GM18505 (cell line): ENCODE results near the gene TSC22D3.
"Not testable (repeated sequence)": the region's sequence is repeated elsewhere in the genome, so short reads cannot be mapped to it uniquely, and the experiment has no call there.

ENCODE experiments used
- ATAC-seq: cut with Tn5 transposase; IDR thresholded peaks from one replicate; pipeline ENCODE4 v1.9.1; 2021; ENCODE audit not compliant: unreplicated experiment
- POLR2A ChIP-seq: IDR thresholded peaks from 4 replicates; pipeline ENCODE4 v1.6.1; 2011; ENCODE audit warnings: borderline replicate concordance; ENCODE audit not compliant: insufficient read depth, insufficient read length; ENCODE audit errors: extremely low read depth

The TSC22D3 gene

GRCh38 chrX:107669261-107669660 is 106.3 kb downstream of the TSC22D3 start:
- ATAC-seq = no peak

GRCh38 chrX:107668710-107669109 is 106.9 kb downstream of the TSC22D3 start:
- ATAC-seq = not testable (repeated sequence)

More at GRCh38 chrX:107669261-107669660, 106.3 kb downstream of the TSC22D3 start:
- TF ChIP-seq POLR2A = no peak

- TF ChIP-seq POLR2A = no peak
- no peak for ATAC-seq
These were observed 108.2 kb downstream of the TSC22D3 start for GRCh38 chrX:107667426-107667825.

GRCh38 chrX:107666931-107667330 is 108.7 kb downstream of the TSC22D3 start:
- no peak for TF ChIP-seq POLR2A
- no peak for ATAC-seq
